ENCODE data around the gene BARX2. TPM values are rescaled to one million over a fixed set of nuclear protein-coding genes. Genes with fewer than 3 reads are reported as not detected.

BARX2 gene
- total RNA-seq, 1 experiment from 2014 or later = 0.12 TPM

GRCh38 chr11:129490004-129490403, 114.4 kb downstream of the BARX2 start:
- no peak overlapping the region for H3K4me3 ChIP-seq (replicated peaks in 1 of 2; ENCODE audit: low read depth in 1 of 2, low read length in 2 of 2)
- no peak overlapping the region for H3K27ac ChIP-seq (ENCODE audit: low read depth, low read length)
- ChIA-PET CTCF (no interaction called here), RAD21 (ENCODE audit: low non-redundant PET in 1 of 2, low total read pairs in 2 of 2, uncharacterized antibody in 2 of 2, unreplicated experiment in 2 of 2) (no interaction called here), POLR2A (no interaction called here)
- intact Hi-C loops (cut with micrococcal nuclease) = loop anchor here (10.0 kb wide), 1 partner anchor 175 kb away; no protein-coding TSS in a partner anchor
- no TSS peak for BruUV-seq (replicated peaks)
- ATAC-seq (no peak), DNase-seq (ENCODE audit: low read depth, low spot score) (no peak)
- no peaks in the 10 kb centered on the region for H3K9me2 ChIP-seq (ENCODE audit: insufficient read depth)
- no peaks in the 10 kb centered on the region for H4K20me1 ChIP-seq (ENCODE audit: insufficient read depth)
- H3K36me3 ChIP-seq (ENCODE audit: control insufficient read depth in 1 of 2, insufficient read depth in 2 of 2, low read length in 2 of 2) = no peaks in the 10 kb centered on the region
- H3K79me2 ChIP-seq (ENCODE audit: insufficient read depth, low read length) = no peaks in the 10 kb centered on the region
- H3K9me3 ChIP-seq (ENCODE audit: control insufficient read depth in 1 of 2, insufficient read depth in 1 of 2, low read depth in 1 of 2, low read length in 2 of 2) = no peaks in the 10 kb centered on the region
- TF ChIP-seq SRF (IDR thresholded peaks at IDR 0.05; ENCODE audit: low read depth) (no peak), POLR2AphosphoS5 (IDR thresholded peaks at IDR 0.05; ENCODE audit: low read depth, low read length) (no peak), SP1 (IDR thresholded peaks at IDR 0.05; ENCODE audit: low read depth) (no peak), MAX (IDR thresholded peaks at IDR 0.05) (no peak), EZH2phosphoT487 (IDR thresholded peaks at IDR 0.05; ENCODE audit: borderline replicate concordance) (no peak), ATF3 (IDR thresholded peaks at IDR 0.05) (no peak), JUND (IDR thresholded peaks at IDR 0.05) (no peak), CBX3 (IDR thresholded peaks at IDR 0.05; ENCODE audit: low read depth) (no peak), YY1 (IDR thresholded peaks at IDR 0.05; ENCODE audit: extremely low read depth, insufficient replicate concordance, low read depth, low read length) (no peak)
- H3K4me1 ChIP-seq (ENCODE audit: control insufficient read depth in 1 of 2, insufficient read depth in 2 of 2, low read length in 2 of 2) = no peaks in the 10 kb centered on the region
- H3K9ac ChIP-seq (ENCODE audit: low read length) = no peak overlapping the region
- no peak overlapping the region for H3K4me2 ChIP-seq (ENCODE audit: low read length)
- H2AFZ ChIP-seq (ENCODE audit: low read depth, low read length, poor library complexity, severe bottlenecking) = no peak overlapping the region
- 0 out of 2 replicates have a peak, but pooled peaks cover 4% of the 10 kb centered on the region for H3K27me3 ChIP-seq (ENCODE audit: insufficient read depth, low read length)

- ChIA-PET RAD21 (ENCODE audit: low non-redundant PET in 1 of 2, low total read pairs in 2 of 2, uncharacterized antibody in 2 of 2, unreplicated experiment in 2 of 2) (no interaction called here), CTCF (no interaction called here), POLR2A (no interaction called here)
- Histone ChIP-seq H3K4me1 (ENCODE audit: control insufficient read depth in 1 of 2, insufficient read depth in 2 of 2, low read length in 2 of 2) (no peaks in the 10 kb centered on the region), H3K4me3 (replicated peaks in 1 of 2; ENCODE audit: low read depth in 1 of 2, low read length in 2 of 2) (no peak overlapping the region), H3K9me3 (ENCODE audit: control insufficient read depth in 1 of 2, insufficient read depth in 1 of 2, low read depth in 1 of 2, low read length in 2 of 2) (no peaks in the 10 kb centered on the region), H3K27ac (ENCODE audit: low read depth, low read length) (no peak overlapping the region), H3K79me2 (ENCODE audit: insufficient read depth, low read length) (no peaks in the 10 kb centered on the region), H3K27me3 (ENCODE audit: insufficient read depth, low read length) (no peaks in the 10 kb centered on the region), H3K9ac (ENCODE audit: low read length) (no peak overlapping the region), H4K20me1 (ENCODE audit: insufficient read depth) (no peaks in the 10 kb centered on the region), H2AFZ (ENCODE audit: low read depth, low read length, poor library complexity, severe bottlenecking) (no peak overlapping the region), H3K4me2 (ENCODE audit: low read length) (no peak overlapping the region), H3K9me2 (ENCODE audit: insufficient read depth) (no peaks in the 10 kb centered on the region), H3K36me3 (ENCODE audit: control insufficient read depth in 1 of 2, insufficient read depth in 2 of 2, low read length in 2 of 2) (no peaks in the 10 kb centered on the region)
- ATAC-seq (no peak), DNase-seq (ENCODE audit: low read depth, low spot score) (no peak)
- BruUV-seq (replicated peaks) = no TSS peak
- intact Hi-C loops (cut with micrococcal nuclease) = loop anchor here (10.0 kb wide), 1 partner anchor 171 kb away; no protein-coding TSS in a partner anchor
- no peak for TF ChIP-seq CBX3 (IDR thresholded peaks at IDR 0.05; ENCODE audit: low read depth)
Measured at GRCh38 chr11:129493746-129494145, 118.1 kb downstream of the BARX2 start.

Other genes starting within 250 kb of the BARX2 start
- gene ARHGAP32, start 183.5 kb upstream of the BARX2 start, total RNA-seq (2021; ENCODE audit: unreplicated experiment) = 27.8 TPM